IPS DF 4.7 (cell line): ENCODE results near the gene UIMC1.
"Not testable (repeated sequence)": the region's sequence is repeated elsewhere in the genome, so short reads cannot be mapped to it uniquely, and the experiment has no call there.

Experiments used
- DNase-seq: peaks from one replicate; pipeline ENCODE4 v3.0.0-alpha.2; 2013; ENCODE audit warnings: low spot score; ENCODE audit errors: extremely low read depth

Gene UIMC1

DNA sequence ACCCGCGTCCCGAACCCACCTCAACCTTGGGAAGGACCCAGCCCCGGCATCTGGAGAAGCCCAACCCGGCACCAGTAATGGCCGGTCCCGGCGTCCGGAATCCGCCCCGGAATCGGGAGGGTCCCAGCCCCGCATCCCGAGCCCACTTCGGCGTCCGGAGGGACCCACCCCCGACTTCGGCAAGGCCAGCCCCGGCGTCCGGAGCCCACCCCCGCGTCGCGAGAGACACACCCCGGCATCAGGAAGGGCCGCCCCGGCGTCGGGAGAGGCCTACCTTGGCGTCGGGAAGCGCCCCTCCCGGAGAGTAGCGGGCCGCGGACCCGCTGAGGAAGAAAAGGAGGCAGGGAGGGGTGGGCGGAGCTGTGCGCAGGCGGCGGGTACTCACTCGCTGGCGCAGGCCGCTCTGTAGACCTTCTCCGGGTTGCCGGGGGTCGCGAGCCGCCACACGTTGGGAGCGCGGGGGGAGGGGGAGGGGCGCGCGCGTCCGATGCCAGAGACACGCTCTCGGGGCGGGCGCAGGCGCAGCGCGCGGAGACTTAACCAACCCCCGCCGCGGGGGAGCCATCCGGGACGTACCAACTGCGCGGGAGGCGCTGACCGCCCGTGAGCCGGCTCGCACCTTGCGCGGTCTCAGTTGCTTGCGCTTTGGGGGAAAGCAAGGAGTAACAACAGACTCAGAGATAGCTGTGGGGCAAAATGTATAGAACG, at the start of gene UIMC1:
UIMC1 (minus strand) TSS at position 515 of the 708 bp plus-strand sequence. CDS start 24,164 bp downstream, outside the sequence.
- peak; percentile 51 for DNase-seq

DNA sequence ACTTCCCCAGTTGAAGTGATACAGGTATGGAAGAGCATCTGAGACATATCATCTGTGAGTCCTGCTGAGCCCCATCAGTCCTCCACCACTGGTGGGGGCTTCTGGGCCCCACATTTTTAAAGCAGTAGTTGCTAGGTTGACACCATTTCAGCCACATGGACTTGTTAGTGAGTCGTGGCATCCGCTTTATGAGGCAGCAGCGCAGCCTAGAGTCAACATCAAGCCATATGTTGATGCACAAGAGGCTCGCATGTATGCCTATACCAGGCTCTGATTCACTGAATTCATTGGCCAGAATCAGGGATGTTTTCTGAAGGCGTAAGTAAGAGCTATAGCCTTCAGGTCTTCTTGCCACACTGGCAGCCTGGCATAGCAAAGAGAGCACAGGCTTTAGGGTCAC, 42.7 kb upstream of the UIMC1 start:
- no peak for DNase-seq

DNA sequence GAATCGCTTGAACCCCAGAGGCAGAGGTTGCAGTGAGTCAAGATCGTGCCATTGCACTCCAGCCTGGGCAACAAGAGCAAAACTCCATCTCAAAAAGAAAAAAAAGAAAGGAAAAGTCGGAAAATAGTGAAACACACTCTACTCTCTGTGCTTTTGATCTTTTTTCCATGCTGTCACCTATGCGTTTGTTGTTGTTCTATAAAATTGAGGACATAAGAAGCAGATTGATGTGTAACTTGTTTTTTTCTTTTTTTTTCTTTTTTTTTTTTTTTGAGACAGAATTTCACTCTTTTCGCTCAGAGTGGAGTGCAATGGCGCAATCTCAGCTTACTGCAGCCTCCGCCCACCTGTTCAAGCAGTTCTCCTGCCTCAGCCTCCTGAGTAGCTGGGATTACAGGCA, 42.0 kb upstream of the UIMC1 start:
- not testable (repeated sequence) for DNase-seq

DNA sequence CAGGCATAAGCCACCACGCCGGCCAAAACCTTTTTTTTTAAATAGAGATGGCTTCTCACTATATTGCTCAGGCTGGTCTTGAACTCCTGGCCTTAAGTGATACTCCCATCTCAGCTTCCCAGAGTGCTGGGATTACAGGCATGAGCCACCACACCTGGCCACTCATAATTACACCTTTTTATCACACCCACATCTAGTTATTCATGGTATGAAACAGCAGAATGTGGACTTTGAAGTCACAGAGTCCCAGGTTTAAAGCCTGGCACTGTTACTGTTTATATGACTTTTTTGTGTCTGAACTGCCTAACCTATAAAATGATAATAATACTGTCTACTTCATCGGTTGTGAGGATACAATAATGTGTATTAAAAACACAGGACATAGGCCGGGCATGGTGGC, 39.1 kb upstream of the UIMC1 start:
- DNase-seq = no peak

DNA sequence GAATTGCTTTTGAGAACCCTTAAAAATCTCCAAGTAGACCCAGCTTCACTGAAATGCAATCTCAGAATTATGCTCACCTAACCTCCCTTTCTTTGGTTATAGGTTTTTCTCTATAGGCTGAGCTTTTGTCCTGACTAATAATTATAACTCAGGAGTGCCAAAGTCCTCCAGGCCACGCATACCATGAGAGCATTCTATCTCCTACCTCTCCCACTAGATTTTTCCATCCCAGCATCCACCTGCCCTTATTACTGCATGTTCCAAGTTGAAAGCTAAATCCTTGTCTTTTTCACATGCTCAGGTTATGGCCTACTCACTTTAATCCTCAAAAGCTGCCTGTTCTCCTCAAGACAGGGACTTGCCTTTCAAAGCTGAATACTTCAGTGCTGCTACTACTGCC, 38.1 kb upstream of the UIMC1 start:
- DNase-seq = no peak

DNA sequence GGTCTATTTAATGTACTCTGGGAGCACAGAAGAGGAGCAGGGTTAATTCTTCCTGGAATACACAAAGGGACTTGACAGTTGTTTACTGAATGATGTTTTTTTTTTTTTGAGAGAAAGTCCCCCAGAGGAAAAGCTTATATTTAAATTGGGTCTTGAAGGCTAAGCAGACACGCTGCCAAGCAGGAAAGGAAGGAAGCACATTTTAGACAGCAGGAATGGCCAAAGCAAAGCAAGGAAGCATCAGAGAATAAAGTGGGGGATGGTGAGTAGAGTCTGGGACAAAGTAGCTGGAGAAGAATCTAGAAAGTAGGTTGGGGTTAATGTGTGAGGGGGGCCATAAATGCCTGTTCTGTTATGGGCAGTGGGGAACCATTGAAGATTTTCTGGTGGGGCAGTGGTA, 37.4 kb upstream of the UIMC1 start:
- DNase-seq = no peak

DNA sequence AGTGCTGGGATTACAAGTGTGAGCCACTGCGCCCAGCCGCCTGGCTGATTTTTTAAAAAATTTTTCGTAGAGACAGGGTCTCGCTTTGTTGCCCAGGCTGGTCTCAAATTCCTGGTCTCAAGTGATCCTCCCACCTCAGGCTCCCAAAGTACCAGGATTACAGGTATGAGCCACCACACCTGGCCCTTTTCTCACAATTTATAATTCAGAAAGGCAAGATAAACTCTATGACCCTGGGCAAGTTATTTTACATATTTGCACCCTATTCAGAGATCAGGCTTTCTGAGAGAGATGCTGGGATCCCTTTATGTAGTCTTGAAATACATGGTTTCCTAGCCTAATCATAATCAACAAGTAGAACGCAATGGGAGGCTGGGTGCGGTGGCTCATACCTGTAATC, 36.5 kb upstream of the UIMC1 start:
- DNase-seq = no peak

DNA sequence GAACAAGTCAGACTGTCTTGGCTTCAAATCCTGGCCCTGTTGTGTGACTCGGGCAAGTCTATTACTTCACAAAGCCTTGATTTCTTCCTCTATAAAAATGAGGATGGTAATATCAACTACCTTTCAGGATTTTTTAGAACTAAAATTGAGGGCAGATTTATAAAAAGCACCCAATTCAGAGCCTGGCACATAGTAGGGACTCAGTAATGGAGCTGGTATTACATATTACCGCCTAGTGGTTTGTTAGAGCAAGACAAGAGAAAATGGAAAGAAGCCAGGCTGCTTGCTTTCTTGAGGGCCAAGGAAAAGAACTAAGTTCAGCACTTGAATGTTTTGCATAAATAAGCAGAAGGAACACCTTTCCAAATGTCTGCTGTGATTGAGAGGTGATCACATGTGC, 35.4 kb upstream of the UIMC1 start:
- DNase-seq = no peak

DNA sequence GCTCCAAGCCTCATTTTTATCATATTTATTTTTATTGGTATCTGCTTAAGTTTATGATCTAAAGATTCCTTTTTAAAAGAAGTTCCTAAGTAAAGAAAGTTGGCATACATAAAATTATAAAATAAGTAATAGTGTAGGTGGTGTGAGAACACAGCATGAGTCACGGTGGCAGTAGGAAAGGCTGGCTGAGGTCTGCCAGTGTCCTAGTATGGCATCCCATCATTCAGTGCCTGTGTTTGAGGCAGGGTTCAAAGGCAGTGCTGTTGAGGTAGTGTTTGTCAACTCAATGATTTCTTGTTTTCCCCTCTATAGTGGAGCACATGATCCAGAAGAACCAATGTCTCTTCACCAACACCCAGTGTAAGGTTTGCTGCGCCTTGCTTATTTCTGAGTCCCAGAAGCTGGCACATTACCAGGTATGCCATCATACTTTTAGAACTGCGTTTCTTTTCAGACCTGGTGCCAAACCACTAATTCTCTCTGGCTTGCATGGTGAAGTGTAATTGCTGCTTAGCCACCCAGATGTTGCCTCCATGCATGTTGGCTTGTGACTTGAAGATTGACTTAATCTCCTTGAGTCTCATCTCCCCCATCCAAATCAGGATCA, 34.3 kb upstream of the UIMC1 start:
- DNase-seq = no peak

DNA sequence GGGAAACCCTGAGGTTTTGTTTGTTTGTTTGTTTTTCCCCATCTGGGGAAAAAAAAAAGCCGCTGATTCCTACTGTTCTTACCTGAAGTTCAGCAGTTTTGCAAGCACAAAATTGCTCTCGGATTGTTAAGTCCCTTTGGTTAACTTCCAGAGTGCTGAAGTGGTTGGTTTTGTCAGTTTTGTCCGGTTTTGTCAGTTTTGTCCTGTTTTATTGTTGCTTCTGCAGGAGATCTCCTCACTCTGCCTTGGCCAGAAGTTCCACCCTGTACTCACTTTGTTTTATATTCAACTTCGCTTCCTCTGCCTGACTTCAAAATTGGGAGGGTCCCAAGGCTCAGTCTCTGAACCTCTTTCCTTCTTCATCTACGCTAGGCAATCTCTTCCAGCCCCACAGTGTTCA, 30.3 kb upstream of the UIMC1 start:
- DNase-seq = no peak

DNA sequence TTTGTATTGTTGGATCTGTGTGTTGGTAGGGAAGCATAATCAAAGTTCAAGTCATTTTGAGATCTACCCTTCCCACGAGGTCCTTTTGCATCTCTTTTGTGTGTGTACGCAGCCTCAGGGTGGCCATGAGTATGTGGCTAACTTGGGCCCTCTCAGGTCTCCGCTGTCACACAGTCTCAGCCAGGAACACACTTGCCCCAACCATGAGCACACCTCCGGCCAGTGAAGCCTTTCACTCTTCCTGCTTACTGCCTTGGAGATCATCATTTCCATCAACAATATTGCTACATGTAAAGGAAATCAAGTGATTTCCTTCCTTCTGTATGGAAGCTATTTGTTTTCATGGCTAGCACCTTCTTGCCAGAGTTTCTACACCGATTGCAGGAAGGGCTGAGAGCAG, 29.9 kb upstream of the UIMC1 start:
- DNase-seq = no peak

DNA sequence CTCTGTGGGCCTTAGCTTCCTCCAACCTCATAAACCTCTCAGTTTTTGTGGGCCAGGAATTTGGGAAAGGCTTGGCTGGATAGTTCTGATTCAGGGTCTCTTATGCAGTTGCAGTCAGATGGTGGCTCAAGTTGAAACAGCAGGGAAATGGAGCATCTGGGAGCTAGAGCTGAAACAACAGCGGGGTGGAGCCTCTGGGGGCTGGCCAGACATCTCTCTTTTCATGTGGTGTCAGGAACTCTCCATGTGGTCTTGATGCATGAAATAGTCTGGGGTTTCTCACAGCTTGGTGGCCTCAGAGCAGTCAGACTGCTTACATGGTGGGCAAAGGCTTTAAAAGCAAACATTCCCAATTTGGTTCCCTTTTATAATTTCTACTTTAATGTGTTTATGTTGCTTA, 29.4 kb upstream of the UIMC1 start:
- no peak for DNase-seq

DNA sequence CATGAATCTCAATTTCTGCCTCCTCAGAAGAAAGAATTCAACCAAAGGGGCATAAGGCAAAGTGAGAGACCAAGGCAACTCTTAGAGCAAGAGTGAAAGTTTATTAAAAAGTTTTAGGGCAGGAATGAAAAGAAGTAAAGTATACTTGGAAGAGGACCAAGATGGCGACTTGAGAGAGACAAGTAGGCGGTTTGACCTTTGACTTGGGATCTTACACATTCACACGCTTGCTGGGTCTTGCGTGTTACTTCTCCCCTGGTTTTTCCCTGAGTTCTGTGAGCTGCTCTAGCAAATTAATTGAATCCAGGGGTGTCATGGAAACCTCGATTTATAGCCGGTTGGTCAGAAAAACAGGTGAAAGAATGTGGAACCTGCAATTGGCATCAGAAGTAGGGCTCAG, 22.9 kb upstream of the UIMC1 start:
- DNase-seq = no peak

DNA sequence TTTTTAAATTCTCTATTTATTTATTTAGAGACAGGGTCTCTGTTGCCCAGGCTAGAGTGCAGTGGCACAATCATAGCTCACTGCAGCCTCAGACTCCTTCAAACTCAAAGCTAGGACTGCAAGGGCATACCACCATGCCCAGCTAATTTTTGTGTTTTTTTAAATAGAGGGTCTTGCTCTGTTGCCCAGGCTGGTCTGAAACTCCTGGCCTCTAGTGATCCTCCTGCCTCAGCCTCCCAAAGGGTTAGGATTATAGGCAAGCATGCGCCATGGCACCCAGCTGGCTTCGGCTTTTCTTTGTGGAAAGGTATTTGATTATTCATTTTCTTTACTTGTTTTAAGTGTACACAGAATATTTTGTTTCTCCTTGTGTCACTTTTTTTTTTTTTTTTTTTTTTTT, 21.1 kb upstream of the UIMC1 start:
- DNase-seq = no peak

DNA sequence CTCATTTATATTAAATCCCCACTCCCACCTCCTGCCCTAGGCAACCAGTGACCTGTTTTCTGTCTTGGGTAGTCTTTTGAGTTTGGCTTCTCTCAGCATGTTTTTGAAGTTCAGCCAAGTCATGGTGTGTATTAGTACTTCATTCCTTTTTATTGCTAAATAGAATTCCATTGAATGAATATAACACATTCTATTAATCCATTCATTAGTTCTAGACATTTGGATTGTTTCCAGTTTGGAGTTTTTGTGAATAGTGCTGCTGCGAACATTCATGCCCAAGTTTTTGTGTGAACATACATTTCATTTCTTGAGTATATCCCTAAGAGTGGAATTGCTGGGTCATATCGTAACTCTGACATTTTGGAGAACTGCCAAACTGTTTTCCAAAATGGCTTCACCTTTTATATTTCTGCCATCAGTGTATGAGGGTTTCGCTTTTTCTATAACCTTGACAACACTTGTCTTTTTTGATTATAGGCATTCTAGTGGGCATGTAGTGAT, 18.6 kb upstream of the UIMC1 start:
- DNase-seq = no peak

DNA sequence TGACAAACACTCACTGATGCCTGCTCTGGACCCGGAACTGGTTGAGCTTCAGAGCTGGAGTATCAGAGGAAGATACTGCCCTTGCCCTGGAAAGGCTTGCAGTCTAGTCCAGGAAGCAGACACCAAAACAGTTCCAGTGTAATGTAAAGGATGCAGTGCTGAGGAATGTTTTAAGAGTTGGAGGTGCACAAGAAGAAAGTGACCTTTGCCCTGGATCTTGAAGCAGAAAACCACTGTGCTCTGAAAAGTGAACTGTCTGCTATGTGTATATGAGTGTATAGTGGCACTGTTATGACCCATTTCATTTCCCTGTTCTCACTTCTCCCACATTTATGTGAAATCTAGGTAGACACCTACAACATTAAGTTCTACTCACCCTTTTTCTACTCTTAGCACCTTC, 18.0 kb upstream of the UIMC1 start:
- no peak for DNase-seq

DNA sequence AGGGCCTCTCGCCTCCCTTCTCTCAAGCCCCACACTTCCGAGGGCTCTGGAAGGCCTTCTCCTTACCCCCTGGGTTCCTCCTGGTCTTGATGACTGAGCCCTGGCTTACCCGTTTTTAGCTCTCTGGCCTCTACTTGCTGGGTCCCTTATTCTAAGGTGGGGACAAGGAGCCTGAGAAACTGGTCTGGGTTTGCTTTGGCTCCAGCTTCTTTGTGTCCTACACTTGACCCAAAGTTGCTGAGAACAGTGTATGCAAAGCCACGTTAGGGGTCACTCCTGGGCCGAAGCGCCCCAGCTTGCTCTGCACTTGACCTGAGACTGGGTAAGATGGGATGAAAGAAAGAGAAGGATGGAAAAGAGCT, 16.7 kb upstream of the UIMC1 start:
- no peak for DNase-seq

DNA sequence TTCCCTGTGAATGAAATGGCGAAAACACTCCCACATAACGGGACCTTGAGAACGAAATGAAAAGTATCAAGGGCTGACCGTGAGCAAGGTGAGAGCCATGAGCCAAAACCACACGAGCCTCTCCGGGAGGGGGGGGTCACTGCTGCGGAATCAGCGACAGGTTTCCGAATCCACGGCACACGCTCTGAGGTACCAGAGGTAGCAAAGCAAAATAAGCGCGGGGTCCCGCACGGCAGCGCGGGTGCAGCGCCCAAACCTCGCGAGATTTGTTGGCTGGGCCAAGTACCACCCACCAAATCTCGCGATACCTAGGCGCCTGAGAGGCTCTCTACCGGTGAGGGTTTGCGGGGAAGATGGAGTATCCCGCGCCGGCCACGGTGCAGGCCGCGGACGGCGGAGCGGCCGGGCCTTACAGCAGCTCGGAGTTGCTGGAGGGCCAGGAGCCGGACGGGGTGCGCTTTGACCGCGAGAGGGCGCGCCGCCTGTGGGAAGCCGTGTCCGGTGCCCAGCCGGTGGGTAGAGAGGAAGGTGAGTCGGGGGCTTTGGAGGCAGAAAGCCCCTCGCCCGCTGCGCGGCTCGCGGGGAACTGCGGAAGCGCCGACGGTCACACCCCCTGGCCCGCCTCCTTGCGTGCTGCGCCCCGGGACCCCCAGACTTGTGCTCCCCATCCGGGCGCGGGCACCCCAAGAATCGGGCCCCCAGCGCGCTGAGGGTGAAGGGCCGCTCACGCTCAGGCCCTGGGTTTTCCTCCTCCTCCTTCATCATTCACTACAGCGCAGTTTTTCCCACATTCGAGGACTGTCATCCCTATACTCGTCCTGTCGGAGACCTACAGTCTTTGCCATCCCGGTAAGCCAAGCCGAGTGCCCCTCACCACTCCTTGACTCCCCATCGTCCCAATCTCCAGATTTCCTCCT, 16.1 kb upstream of the UIMC1 start, which contains the start of gene ZNF346:
ZNF346 (plus strand) TSS at position 311 of the 917 bp plus-strand sequence; CDS start at position 354, 43 bp downstream.
- peak; percentile 60 for DNase-seq

DNA sequence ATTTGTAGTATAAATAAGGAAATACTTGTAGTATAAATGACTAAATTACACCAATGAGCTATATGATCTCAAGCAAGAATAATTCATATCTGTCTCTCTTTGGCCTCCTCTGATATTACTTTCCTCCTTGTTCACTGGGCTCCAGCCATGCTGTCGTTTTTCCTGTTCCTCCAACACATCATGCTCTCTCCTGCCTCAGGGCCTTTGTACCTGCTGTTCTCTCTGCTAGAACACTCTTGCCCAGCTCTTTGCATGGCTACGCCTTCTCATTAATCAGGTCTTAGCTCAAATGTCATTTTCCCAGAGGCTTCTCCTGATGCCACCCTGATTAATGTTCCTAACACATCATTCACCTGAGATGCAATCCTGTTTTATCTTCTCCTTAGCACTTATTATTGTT, 13.5 kb upstream of the UIMC1 start:
- no peak for DNase-seq

DNA sequence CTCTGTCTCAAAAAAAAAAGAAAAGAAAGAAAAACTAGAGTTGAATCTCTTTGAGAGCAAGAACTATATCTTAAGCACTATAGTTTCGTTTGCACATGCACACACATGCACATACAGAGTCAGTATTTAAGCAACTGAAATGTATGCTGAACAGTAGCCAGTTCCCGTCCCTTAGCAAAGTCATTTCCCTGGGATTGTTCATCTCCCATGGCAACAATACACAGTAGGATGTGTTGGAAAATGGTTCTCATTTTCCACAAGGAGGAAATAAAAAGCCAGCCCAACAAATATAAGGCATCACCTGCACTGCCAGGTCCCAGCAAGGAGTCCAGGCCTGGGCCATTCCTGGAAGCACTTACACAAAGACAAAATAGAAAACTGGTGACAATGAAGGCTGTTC, 11.8 kb upstream of the UIMC1 start:
- DNase-seq = no peak

DNA sequence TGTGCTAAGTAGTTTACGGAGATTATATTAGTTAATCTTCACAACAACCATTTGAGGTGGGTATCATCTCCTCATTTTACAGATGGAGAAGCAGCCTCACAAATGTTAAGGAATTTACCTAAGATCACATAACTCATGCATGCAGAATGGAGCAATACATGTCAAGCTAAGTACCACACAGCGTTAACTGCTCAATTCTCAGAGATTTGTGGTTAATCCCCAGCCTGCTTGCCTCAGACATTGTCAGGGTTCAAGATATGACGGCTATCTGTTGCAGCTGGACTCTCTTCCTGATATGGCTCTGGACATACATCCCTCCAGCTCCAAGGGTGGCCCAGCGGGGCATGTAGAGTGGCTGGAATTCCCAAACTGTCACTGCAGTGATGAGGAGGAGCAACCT, 8.6 kb upstream of the UIMC1 start:
- no peak for DNase-seq

DNA sequence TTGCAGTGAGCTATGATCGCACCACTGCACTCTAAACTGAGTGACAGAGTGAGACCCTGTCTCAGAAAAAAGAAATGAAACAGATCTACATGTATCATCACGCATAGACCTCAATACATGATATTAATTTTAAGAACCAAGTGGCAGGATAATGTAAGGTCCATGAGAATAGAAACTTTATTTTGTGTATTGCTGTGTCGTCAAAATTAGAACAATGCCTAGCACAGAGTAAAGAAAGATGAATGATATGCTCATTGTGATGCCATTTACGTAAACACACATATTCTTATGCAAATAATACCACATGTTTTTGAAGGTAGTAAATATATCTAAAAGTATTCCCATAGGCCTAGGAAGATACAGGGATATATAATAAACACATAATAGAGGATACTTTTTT, 3.6 kb upstream of the UIMC1 start:
- no peak for DNase-seq
